Measurements from ENCODE around the gene CLPTM1L.

DNA sequence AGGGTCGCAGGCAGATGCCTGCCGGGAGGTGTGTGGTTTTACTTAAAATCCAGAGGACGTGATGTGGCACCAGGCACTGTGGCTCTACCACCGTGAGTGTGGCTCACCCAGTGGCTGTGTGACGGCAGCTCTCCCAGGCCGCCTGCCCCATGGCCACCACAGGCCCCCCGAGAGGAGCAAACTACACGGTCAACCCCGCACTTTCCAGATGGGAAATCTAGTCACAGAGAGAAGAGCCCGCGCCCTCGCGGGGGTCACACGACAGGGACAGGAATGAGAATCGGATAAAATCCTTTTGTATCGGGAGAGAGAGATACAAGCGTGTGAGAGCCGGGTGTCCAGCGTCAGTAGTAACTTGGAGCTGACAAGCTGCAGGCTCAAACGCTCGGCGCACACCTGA lies 74.5 kb downstream of the CLPTM1L start:
- no peak for TF ChIP-seq ZNF197 (CRISPR knock-in tag; IDR thresholded peaks at IDR 0.05; ENCODE audit: low read depth)
- TF ChIP-seq CTCF (IDR thresholded peaks at IDR 0.05 in 2 of 3, conservative IDR thresholded peaks at IDR 0.05 in 1 of 3; ENCODE audit: insufficient read depth in 2 of 3, low read depth in 1 of 3, low read length in 3 of 3): no peak
- no peak for TF ChIP-seq TCF7 (IDR thresholded peaks at IDR 0.05; ENCODE audit: borderline replicate concordance)

Data from K562 (cell line).